H1 (cell line): Measurements from ENCODE around the gene IFI16.

Experiments
- POLR2AphosphoS5 ChIP-seq: IDR thresholded peaks from 2 replicates; pipeline ENCODE4 v1.6.1; 2011; ENCODE audit warnings: low read depth, low read length
- RFX5 ChIP-seq: IDR thresholded peaks from 2 replicates; pipeline ENCODE4 v1.6.1; 2011; ENCODE audit warnings: low read depth, low read length, improper control_type of control experiment, borderline replicate concordance

- TF ChIP-seq POLR2AphosphoS5 (no peak), RFX5 (no peak)
Observed at GRCh38 chr1:159084152-159084551, 74.4 kb downstream of the IFI16 start.
